Inferior parietal cortex (tissue), 1 donor: ENCODE results near the gene CEP95.
A peak's percentile ranks its signal among the peaks of the same experiment; 100 is the strongest.

Experiments
- DNase-seq: peaks from one replicate; pipeline ENCODE4 v3.0.0-alpha.2; 2016; ENCODE audit errors: extremely low spot score

CEP95 gene

GRCh38 chr17:64520359-64520758 lies 13.6 kb downstream of the CEP95 start:
- no peak for DNase-seq

- DNase-seq, result no peak
Observed at GRCh38 chr17:64527914-64528313, 21.1 kb downstream of the CEP95 start.

GRCh38 chr17:64529221-64529620 lies 22.4 kb downstream of the CEP95 start:
- no peak for DNase-seq

DNA sequence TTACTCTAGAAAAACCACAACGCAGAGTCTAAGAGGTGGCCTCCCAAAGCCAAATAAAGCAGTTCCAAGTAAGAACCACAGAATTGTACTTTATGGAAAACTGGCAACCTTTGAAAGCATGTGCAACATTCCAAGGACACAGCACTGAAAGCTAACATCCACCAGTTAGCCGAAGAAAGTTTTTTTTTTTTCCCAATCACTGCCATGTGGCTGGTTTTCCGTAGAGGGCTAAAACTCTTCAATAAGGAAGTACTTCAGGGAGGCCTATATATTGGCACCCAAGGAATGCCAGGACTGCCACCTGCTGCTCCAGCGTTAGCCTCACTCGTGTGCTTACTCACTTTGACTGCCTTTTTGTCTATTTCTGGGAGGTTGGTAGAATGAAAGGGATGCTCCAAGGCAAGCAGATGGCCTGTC lies 25.2 kb downstream of the CEP95 start:
- no peak for DNase-seq

- DNase-seq, result no peak
Observed at GRCh38 chr17:64532409-64532808, 25.6 kb downstream of the CEP95 start.

GRCh38 chr17:64533784-64534183 lies 27.0 kb downstream of the CEP95 start:
- DNase-seq, result no peak

DNA sequence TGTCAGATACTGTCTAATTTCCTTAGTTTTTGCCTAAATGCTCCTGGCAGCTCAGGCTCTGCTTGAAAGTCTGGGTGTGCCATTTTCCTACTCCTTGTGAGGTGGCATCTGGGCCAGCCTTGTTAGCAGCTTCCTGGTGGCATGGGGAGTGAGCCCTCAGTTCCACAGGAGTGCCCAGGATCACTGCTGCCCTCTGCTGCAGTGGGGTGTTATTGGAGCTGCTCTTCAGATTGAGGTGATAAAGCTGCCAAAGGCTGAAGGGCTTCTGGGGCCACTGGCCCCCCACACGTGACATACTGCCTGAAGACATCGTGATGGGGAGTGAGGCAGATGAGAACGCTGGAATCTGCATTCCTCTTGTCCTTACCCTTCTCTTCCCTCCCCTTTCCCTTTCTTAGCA lies 27.4 kb downstream of the CEP95 start:
- DNase-seq, result no peak

DNA sequence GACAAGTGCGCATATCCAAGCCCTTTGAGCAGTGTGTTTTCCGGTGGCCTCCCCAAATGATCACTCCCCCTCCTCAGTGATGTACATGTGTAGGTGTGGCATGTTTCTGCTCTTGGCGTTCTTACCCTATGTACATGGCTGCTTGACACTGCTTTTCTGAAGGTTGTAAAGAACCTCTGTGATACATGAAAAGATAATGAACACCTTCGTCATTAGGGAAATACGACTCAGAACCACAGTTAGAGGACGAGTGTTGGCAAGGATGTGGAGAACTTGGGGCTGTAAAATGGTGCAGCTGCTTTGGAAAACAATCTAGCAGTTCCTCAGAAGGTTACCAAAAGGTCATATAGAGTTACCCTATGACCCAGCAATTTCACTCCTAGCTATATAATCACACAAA lies 28.6 kb downstream of the CEP95 start:
- DNase-seq, result no peak

DNA sequence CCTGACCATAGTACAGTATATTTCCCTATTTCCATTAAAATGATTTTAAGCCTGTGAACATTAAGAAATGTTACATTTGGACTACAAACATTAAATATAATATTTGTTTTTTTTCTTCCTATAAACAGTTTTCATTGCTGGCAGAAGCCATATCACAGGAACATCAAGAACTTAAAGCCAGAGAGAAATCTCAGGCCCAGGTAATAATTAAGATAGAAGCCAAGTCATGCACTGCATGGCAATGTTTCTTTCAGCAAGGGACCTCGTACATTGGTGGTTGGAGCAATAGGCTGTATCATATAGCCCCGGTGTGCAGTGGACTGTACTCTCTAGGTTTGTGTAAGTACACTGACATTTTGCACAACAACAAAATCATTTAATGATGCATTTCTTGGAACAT lies 30.1 kb downstream of the CEP95 start:
- DNase-seq, result no peak

- DNase-seq, result no peak
Observed at GRCh38 chr17:64537488-64537887, 30.7 kb downstream of the CEP95 start.

DNA sequence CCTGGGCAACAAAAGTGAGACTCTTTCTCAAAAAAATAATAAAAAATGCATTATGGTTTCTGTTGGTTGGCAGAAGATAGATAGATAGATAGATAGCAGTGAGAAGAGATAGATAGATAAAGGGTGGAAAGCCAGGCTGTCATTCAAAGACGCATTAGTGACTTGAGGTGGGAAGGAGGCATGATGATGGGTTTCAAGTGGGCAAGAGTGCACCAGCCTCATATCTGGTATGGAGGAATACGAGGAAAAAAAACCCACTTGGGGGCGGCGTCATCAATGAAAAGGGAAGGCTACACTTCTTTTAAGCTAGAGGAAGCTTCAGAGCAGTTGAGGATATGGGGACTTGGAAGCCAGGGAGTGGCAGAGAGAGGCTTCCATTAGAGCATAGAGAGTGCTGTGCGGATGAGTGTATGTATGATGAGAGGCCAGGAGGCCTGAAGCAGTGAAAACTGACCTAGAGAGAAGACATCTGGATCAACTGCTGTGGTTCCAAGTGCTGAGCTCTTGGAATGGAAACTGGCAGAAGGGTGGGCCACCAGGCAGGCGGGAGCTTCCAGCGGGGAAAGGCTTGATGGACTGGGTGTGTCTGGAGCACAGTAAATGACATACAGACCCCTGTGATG lies 31.8 kb downstream of the CEP95 start:
- no peak for DNase-seq

GRCh38 chr17:64540118-64540776 lies 33.5 kb downstream of the CEP95 start:
- DNase-seq, result no peak

DNA sequence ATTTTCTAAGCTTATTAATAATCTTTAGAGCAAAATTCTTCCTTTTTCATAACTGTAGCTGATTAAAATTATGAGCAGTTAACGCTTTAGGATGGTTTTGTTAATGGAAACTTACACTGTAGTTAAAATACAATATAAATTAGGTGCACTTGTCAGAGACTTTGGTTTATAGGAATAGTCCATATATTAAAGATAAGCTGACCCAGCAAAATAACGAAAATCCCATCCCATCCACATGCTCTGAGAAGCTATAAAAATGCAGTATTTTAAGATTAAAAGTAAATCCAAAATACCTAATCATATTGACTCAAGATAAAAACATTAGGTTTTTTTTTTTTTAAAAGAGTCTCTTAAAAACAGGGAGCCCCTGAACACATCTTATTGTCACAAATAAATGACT lies 38.0 kb downstream of the CEP95 start:
- DNase-seq, result no peak

DNA sequence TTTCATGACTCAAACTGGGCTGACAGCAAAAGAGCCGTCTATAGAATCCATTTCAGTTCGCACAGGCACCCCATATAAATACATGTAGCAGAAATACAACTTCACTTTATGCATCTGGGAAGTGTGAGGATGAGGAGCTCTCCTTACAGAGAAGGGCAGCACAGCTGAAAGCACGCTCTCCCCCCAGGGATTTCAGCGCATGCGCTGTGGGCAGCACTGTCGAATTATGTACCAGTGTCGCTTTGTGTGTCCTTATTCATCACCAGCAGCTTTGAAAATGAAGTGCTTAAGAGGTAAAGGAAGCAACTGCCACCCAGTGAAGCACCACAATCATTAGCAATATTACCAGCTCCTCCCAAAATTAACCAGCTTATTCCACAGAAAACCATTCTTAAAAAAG lies 39.9 kb downstream of the CEP95 start:
- DNase-seq, result peak; percentile 49

DNA sequence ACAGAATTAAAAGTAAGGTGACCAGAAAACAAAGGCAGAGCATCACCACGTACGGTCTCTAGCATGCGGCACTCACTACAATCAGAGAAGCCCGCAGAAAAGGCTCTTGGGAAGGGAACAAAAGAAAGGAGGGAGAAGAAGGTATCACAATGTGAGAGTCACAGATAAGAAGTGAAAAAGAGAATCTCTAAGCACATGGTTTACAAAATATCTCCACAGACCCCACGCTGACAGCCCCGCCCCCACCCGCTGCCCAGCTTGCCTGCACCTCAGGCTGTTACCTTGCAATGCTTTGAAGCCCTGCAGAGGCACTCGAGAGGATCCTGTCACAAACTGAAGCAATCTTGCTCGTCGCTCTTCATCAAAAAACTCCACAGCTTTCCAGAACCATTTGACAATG lies 40.5 kb downstream of the CEP95 start:
- no peak for DNase-seq

GRCh38 chr17:64551461-64551860 lies 44.7 kb downstream of the CEP95 start:
- no peak for DNase-seq

DNA sequence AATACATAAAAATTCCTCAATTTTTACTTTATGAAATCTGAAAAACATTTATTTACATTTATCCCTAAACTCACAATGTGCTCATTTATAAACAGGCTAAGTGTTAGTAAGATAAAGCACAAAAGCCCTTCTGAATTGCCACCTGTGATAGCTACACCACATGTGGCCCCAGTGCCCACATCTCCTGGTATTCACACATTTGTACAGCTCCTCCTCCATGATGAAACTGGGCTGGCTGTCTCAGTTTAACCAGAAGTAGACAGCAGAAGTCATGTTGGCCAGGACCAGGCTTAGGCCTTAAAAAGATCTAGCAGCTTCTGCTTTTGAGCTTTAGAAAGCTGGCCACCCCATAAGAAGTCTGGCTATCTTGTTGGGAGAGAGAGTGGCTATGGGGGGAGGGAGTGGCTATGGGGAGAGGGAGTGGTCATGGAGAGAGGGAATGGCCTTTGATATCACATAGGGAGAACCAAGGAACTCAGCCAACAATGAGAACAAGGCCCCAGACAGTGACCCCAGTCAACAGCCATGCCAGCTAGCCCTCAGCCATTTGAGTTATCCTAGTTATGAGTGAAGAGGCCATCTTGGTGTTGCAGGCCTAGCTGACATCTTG lies 47.4 kb downstream of the CEP95 start:
- no peak for DNase-seq

GRCh38 chr17:64555281-64555680 lies 48.5 kb downstream of the CEP95 start:
- no peak for DNase-seq

DNA sequence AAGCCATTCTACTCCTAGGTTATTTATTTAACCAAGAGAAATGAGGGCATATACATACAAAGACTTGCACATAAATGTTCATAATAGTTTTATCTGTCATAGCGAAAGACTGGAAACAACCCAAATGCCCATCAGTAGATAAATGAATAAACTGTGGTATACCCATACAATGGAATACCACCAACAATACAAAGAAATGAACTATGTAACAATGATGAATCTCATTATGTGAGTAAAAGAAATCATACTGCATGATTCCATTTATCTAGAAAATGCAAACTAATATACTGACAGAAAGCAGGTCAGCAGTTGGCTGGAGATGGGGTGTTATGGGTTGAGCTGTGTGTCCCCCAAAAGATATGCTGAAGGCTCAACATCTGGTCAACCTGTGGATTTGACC lies 57.3 kb downstream of the CEP95 start:
- DNase-seq, result no peak

GRCh38 chr17:64565563-64565962 lies 58.8 kb downstream of the CEP95 start:
- no peak for DNase-seq

- DNase-seq, result no peak
Observed at GRCh38 chr17:64571746-64572145, 65.0 kb downstream of the CEP95 start.

DNA sequence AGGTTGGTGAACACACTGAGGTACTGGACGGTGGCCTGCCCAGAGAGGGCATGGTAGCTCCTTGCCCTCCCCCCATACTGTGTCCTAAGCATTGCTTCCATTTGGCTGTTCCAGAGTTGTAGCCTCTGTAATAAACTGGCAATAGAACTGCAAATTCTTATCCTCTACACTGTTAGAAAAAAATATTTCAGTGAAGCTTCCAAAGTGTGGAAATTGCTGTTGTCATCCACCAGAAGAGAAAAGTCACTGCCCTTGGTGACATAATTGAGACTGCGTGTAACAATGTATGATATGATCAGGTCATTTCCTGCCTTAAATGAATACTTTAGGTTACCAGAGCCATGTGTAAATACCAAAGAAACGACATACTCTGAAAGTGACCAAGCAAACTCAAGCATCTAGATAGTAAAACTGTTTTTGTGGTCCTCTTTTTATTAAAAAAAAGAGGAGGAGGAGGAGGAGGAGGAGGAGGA lies 65.9 kb downstream of the CEP95 start:
- no peak for DNase-seq

GRCh38 chr17:64573214-64573613 lies 66.4 kb downstream of the CEP95 start:
- DNase-seq, result no peak
